IPS DF 19.7 (cell line): ENCODE results near the gene CRACDL.

ENCODE experiments used
- DNase-seq: peaks from one replicate; pipeline ENCODE4 v3.0.0-alpha.2; 2013; ENCODE audit warnings: low read depth, low spot score

Gene CRACDL

GRCh38 chr2:98935777-98936352 lies at the start of gene CRACDL:
Gene CRACDL (minus strand): TSS chr2:98936225. CDS start chr2:98846800, 89,425 bp downstream.
- no peak for DNase-seq

- no peak for DNase-seq
These were observed 39.6 kb upstream of the CRACDL start for GRCh38 chr2:98975611-98976010.

GRCh38 chr2:98972582-98973167 lies 36.6 kb upstream of the CRACDL start:
- DNase-seq: no peak

GRCh38 chr2:98959810-98960507 lies 23.9 kb upstream of the CRACDL start:
- DNase-seq: no peak

GRCh38 chr2:98952966-98953365 lies 16.9 kb upstream of the CRACDL start:
- no peak for DNase-seq

GRCh38 chr2:98948956-98949739 lies 13.1 kb upstream of the CRACDL start:
- DNase-seq: no peak

GRCh38 chr2:98947554-98947953 lies 11.5 kb upstream of the CRACDL start:
- DNase-seq: no peak

- DNase-seq: no peak
These were observed 10.8 kb upstream of the CRACDL start for GRCh38 chr2:98946855-98947254.

- no peak for DNase-seq
These were observed 8.8 kb upstream of the CRACDL start for GRCh38 chr2:98944775-98945174.

GRCh38 chr2:98940102-98940501 lies 4.1 kb upstream of the CRACDL start:
- no peak for DNase-seq

- DNase-seq: no peak
These were observed 1.9 kb upstream of the CRACDL start for GRCh38 chr2:98937906-98938305.

GRCh38 chr2:98936353-98937351 lies 627 bp upstream of the CRACDL start:
- DNase-seq: no peak

GRCh38 chr2:98935111-98935770 lies 784 bp downstream of the CRACDL start:
- no peak for DNase-seq

GRCh38 chr2:98932778-98933343 lies 3.2 kb downstream of the CRACDL start:
- no peak for DNase-seq

GRCh38 chr2:98932164-98932563 lies 3.9 kb downstream of the CRACDL start:
- no peak for DNase-seq

GRCh38 chr2:98931596-98931995 lies 4.4 kb downstream of the CRACDL start:
- DNase-seq: no peak

- no peak for DNase-seq
These were observed 6.1 kb downstream of the CRACDL start for GRCh38 chr2:98929920-98930319.

- no peak for DNase-seq
These were observed 7.8 kb downstream of the CRACDL start for GRCh38 chr2:98928242-98928641.

GRCh38 chr2:98927027-98927426 lies 9.0 kb downstream of the CRACDL start:
- no peak for DNase-seq

- DNase-seq: no peak
These were observed 9.4 kb downstream of the CRACDL start for GRCh38 chr2:98926601-98927000.
